ENCODE results near the gene WDR90. TPM values are rescaled to one million over a fixed set of nuclear protein-coding genes. Genes with fewer than 3 reads are reported as not detected.

WDR90 gene
- total and polyA plus RNA-seq, 2 experiments from 2014 or later, result 25.9 to 42.2 TPM

DNA sequence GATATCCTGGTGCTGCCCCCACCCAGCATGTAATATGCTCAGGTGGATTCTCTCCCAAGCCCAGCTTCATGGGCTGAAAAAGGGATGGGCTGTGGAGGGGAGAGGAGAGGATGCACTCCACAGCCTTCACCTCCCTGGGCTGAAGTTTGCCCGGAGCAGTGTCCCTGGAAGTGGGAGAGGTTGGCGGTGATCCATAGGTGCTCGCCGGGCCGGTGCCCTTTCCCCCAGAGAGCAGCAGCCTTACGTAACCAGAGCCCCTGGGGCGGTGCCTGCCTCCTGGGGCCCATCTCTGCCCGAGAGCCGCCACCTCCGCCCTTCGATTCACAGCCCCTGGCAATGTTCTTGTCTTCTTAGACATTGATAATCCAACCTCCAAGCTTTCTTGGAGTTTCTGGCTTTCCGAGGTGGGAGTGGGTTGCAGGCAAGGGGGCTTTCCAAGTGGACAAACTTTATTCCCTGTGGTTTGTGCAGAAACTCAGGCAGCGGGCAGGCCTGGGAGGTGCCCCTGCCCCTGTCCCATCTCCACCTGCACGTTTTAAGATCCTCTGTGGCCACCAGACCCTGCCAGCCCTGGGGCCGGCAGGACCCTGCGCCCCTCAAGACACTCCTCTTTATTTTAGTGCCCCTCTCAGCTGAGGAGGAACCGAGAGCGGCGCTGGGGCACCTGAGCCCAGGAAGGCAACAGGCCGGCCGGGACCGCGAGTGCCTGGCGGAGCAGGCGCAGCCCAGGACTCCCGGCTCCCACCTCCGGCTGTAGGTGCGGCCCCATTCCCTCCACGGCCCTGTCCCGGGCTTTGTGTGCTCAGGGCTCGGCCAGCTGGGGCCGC is 3.1 kb upstream of the WDR90 start:
- DNase-seq (ENCODE audit: low spot score) (peak; percentile 65), ATAC-seq (no peak)
- H3K27me3 ChIP-seq (ENCODE audit: insufficient read depth), result no peaks in the 10 kb centered on the region
- H2AFZ ChIP-seq, result no peak overlapping the region
- H3F3A ChIP-seq (replicated peaks; ENCODE audit: low read depth), result peaks cover 9% of the 10 kb centered on the region; the same call in 1 of the 2 replicates
- H3K4me2 ChIP-seq, result no peak overlapping the region
- H3K4me3 Mint-ChIP-seq, result no peak overlapping the region
- H3K9me2 ChIP-seq (ENCODE audit: insufficient read depth), result no peaks in the 10 kb centered on the region
- no peaks in the 10 kb centered on the region for H3K36me3 Mint-ChIP-seq (ENCODE audit: low read depth)
- peaks cover 8% of the 10 kb centered on the region for H3K27me3 Mint-ChIP-seq (ENCODE audit: insufficient read depth, low read depth, poor library complexity)
- H3K27ac Mint-ChIP-seq, result no peak overlapping the region
- no peak overlapping the region for H3K27ac ChIP-seq (ENCODE audit: low read depth)
- H3K9me3 Mint-ChIP-seq, result no peaks in the 10 kb centered on the region
- H3K36me3 ChIP-seq (ENCODE audit: insufficient read depth), result no peaks in the 10 kb centered on the region
- peaks cover 5% of the 10 kb centered on the region; the same call in 1 of the 2 replicates for H3K4me1 ChIP-seq (ENCODE audit: insufficient read depth)
- H3K79me2 ChIP-seq (replicated peaks; ENCODE audit: insufficient read depth), result peaks cover 17% of the 10 kb centered on the region; the same call in 1 of the 2 replicates
- H3K4me3 ChIP-seq, result no peak overlapping the region
- H3K4me1 Mint-ChIP-seq, result peaks cover 3% of the 10 kb centered on the region; the same call in 2 of the 3 replicates
- TF ChIP-seq EZH2phosphoT487 (IDR thresholded peaks at IDR 0.05; ENCODE audit: unreplicated experiment) (no peak), POLR2AphosphoS5 (IDR thresholded peaks at IDR 0.05; ENCODE audit: low read depth) (peak; percentile 13; the same call in 1 of the 2 replicates), JUNB (IDR thresholded peaks at IDR 0.05; ENCODE audit: unreplicated experiment) (no peak), EZH2 (IDR thresholded peaks at IDR 0.05; ENCODE audit: low read depth, unreplicated experiment) (no peak), ETS1 (IDR thresholded peaks at IDR 0.05) (no peak)
- TF ChIP-seq, protein P1, sequence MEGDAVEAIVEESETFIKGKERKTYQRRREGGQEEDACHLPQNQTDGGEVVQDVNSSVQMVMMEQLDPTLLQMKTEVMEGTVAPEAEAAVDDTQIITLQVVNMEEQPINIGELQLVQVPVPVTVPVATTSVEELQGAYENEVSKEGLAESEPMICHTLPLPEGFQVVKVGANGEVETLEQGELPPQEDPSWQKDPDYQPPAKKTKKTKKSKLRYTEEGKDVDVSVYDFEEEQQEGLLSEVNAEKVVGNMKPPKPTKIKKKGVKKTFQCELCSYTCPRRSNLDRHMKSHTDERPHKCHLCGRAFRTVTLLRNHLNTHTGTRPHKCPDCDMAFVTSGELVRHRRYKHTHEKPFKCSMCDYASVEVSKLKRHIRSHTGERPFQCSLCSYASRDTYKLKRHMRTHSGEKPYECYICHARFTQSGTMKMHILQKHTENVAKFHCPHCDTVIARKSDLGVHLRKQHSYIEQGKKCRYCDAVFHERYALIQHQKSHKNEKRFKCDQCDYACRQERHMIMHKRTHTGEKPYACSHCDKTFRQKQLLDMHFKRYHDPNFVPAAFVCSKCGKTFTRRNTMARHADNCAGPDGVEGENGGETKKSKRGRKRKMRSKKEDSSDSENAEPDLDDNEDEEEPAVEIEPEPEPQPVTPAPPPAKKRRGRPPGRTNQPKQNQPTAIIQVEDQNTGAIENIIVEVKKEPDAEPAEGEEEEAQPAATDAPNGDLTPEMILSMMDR (conservative IDR thresholded peaks at IDR 0.05; ENCODE audit: low read depth in 2 of 2), result no peak
- no peaks in the 10 kb centered on the region; the same call in 1 of the 2 replicates for H4K20me1 ChIP-seq (replicated peaks; ENCODE audit: insufficient read depth)

DNA sequence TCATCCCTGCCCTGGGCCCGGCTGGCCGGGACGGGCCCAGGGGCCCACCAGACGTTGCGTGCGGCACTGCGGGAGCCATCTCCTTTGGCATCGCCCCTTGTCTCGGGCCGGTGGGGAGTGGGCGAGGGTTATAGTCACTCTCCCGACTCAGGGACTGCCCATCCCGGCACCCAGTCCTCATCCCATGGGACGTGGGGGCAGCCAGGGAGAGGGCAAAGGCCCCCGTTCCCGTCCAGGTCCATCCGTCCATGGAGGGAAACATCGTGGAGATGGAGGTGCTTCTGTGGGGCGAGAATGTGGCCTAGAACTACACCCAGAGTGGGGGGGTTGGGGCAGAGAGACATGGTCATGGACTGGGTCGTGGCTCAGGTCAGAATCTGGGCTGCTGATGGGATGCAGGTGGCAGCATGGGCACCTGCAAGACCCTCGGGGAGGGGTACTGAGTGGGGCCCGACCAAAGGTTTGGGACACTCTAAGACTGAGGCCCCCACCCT is 2.4 kb upstream of the WDR90 start:
- ATAC-seq, result no peak
- H3K4me1 ChIP-seq (ENCODE audit: insufficient read depth), result peaks cover 5% of the 10 kb centered on the region; the same call in 1 of the 2 replicates
- H2AFZ ChIP-seq, result no peak overlapping the region
- H3K36me3 ChIP-seq (ENCODE audit: insufficient read depth), result no peaks in the 10 kb centered on the region
- H3K27ac ChIP-seq (ENCODE audit: low read depth), result no peak overlapping the region
- TF ChIP-seq, protein P1 (conservative IDR thresholded peaks at IDR 0.05; ENCODE audit: low read depth in 2 of 2), result no peak
- TF ChIP-seq EZH2 (IDR thresholded peaks at IDR 0.05; ENCODE audit: low read depth, unreplicated experiment) (no peak), ZNF114 (CRISPR knock-in tag; IDR thresholded peaks at IDR 0.05) (no peak), NANOG (IDR thresholded peaks at IDR 0.05; ENCODE audit: borderline replicate concordance) (no peak)
- peaks cover 17% of the 10 kb centered on the region; the same call in 1 of the 2 replicates for H3K79me2 ChIP-seq (replicated peaks; ENCODE audit: insufficient read depth)
- no peaks in the 10 kb centered on the region for H3K9me3 Mint-ChIP-seq
- no peaks in the 10 kb centered on the region; the same call in 1 of the 2 replicates for H4K20me1 ChIP-seq (replicated peaks; ENCODE audit: insufficient read depth)
- no peak for DNase-seq (ENCODE audit: low spot score)
- H3K27me3 Mint-ChIP-seq (ENCODE audit: insufficient read depth, low read depth, poor library complexity), result peaks cover 8% of the 10 kb centered on the region
- no peaks in the 10 kb centered on the region for H3K27me3 ChIP-seq (ENCODE audit: insufficient read depth)
- peaks cover 3% of the 10 kb centered on the region; the same call in 2 of the 3 replicates for H3K4me1 Mint-ChIP-seq
- no peak overlapping the region for H3K4me3 Mint-ChIP-seq
- H3K9me2 ChIP-seq (ENCODE audit: insufficient read depth), result no peaks in the 10 kb centered on the region
- no peaks in the 10 kb centered on the region for H3K36me3 Mint-ChIP-seq (ENCODE audit: low read depth)
- H3K4me3 ChIP-seq, result no peak overlapping the region
- peaks cover 9% of the 10 kb centered on the region; the same call in 1 of the 2 replicates for H3F3A ChIP-seq (replicated peaks; ENCODE audit: low read depth)
- H3K27ac Mint-ChIP-seq, result no peak overlapping the region
- H3K4me2 ChIP-seq, result no peak overlapping the region
